WTC11 (cell line): ENCODE results near the gene CIART. TPM values are rescaled to one million over a fixed set of nuclear protein-coding genes. Genes with fewer than 3 reads are reported as not detected.

Experiments used
- ATAC-seq: fragments of 200-7000 bp; cut with Tn5 transposase; 2 replicates; pipeline ENCODE4 v1.10.0; 2021; ENCODE audit warnings: mild to moderate bottlenecking, moderate library complexity
- CTCF ChIA-PET: fragments of 300-600 bp; sonication (Branson Sonifier 250); formaldehyde crosslinking; loops from one replicate; lab custom pipeline; 2021; ENCODE audit warnings: antibody characterized with exemption; lab: Charles Lee
- POLR2A ChIA-PET: fragments of 350-600 bp; sonication (Branson Sonifier 250); formaldehyde crosslinking; loops from one replicate; lab custom pipeline; 2021; ENCODE audit warnings: antibody characterized with exemption; lab: Charles Lee
- DNase-seq: peaks from one replicate; pipeline ENCODE4 v3.0.0; 2021; ENCODE audit warnings: low spot score
- H3K27ac Mint-ChIP-seq: 2 replicates; pipeline ENCODE4 v1.8.0; 2021; ENCODE audit warnings: mixed read lengths
- H3K27me3 Mint-ChIP-seq: 2 replicates; pipeline ENCODE4 v1.8.0; 2021; ENCODE audit warnings: low read depth, mild to moderate bottlenecking, moderate library complexity, mixed read lengths
- H3K36me3 Mint-ChIP-seq: 2 replicates; pipeline ENCODE4 v1.8.0; 2021; ENCODE audit warnings: mixed read lengths
- H3K4me1 Mint-ChIP-seq: 2 replicates; pipeline ENCODE4 v1.8.0; 2022; ENCODE audit warnings: mixed read lengths
- H3K4me3 Mint-ChIP-seq: 2 replicates; pipeline ENCODE4 v1.8.0; 2021; ENCODE audit warnings: mild to moderate bottlenecking, moderate library complexity, mixed read lengths
- H3K9me3 Mint-ChIP-seq: 2 replicates; pipeline ENCODE4 v1.8.0; 2021; ENCODE audit warnings: mixed read lengths
- AFF4 ChIP-seq: sonication (generic); formaldehyde crosslinking; IDR thresholded peaks from 2 replicates; pipeline ENCODE4 v1.8.1; 2023; ENCODE audit warnings: mild to moderate bottlenecking, missing genetic modification reagents, borderline replicate concordance
- ATF3 ChIP-seq: sonication (generic); formaldehyde crosslinking; conservative IDR thresholded peaks from 2 replicates; pipeline ENCODE4 v1.8.1; 2022; ENCODE audit warnings: mild to moderate bottlenecking, missing genetic modification reagents
- E2F4 ChIP-seq: sonication (generic); formaldehyde crosslinking; IDR thresholded peaks from 2 replicates; pipeline ENCODE4 v1.8.1; 2022; ENCODE audit warnings: low read depth, mild to moderate bottlenecking, moderate library complexity, missing genetic modification reagents, borderline replicate concordance
- E2F5 ChIP-seq: sonication (generic); formaldehyde crosslinking; IDR thresholded peaks from 2 replicates; pipeline ENCODE4 v1.8.1; 2022; ENCODE audit warnings: mild to moderate bottlenecking, moderate library complexity, missing genetic modification reagents
- FOXP1 ChIP-seq: sonication (generic); formaldehyde crosslinking; IDR thresholded peaks from 2 replicates; pipeline ENCODE4 v1.8.0; 2022; ENCODE audit warnings: missing genetic modification reagents, mild to moderate bottlenecking, moderate library complexity, borderline replicate concordance
- FOXP4 ChIP-seq: sonication (generic); formaldehyde crosslinking; IDR thresholded peaks from 2 replicates; pipeline ENCODE4 v1.8.0; 2022; ENCODE audit warnings: mild to moderate bottlenecking, missing genetic modification reagents
- HMGXB4 ChIP-seq: sonication (generic); formaldehyde crosslinking; IDR thresholded peaks from 2 replicates; pipeline ENCODE4 v1.8.1; 2023; ENCODE audit warnings: mild to moderate bottlenecking, moderate library complexity, missing genetic modification reagents
- IRF1 ChIP-seq: sonication (generic); formaldehyde crosslinking; IDR thresholded peaks from 2 replicates; pipeline ENCODE4 v1.8.0; 2023; ENCODE audit warnings: missing genetic modification reagents
- NFE2L1 ChIP-seq: sonication (generic); formaldehyde crosslinking; IDR thresholded peaks from 2 replicates; pipeline ENCODE4 v1.8.1; 2023; ENCODE audit warnings: missing genetic modification reagents
- NFYB ChIP-seq: sonication (generic); formaldehyde crosslinking; conservative IDR thresholded peaks from 2 replicates; pipeline ENCODE4 v1.8.0; 2022; ENCODE audit warnings: low read depth, missing genetic modification reagents
- PREB ChIP-seq: sonication (generic); formaldehyde crosslinking; IDR thresholded peaks from 2 replicates; pipeline ENCODE4 v1.8.1; 2022; ENCODE audit warnings: mild to moderate bottlenecking, missing genetic modification reagents, moderate library complexity, borderline replicate concordance
- SMAD3 ChIP-seq: sonication (generic); formaldehyde crosslinking; IDR thresholded peaks from 2 replicates; pipeline ENCODE4 v1.8.0; 2022; ENCODE audit warnings: missing genetic modification reagents, mild to moderate bottlenecking, borderline replicate concordance
- TEAD1 ChIP-seq: sonication (generic); formaldehyde crosslinking; IDR thresholded peaks from 2 replicates; pipeline ENCODE4 v1.8.0; 2022; ENCODE audit warnings: mild to moderate bottlenecking, missing genetic modification reagents
- ZBTB21 ChIP-seq: sonication (generic); formaldehyde crosslinking; IDR thresholded peaks from 2 replicates; pipeline ENCODE4 v1.8.1; 2023; ENCODE audit warnings: mild to moderate bottlenecking, missing genetic modification reagents, borderline replicate concordance
- ZNF219 ChIP-seq: sonication (generic); formaldehyde crosslinking; IDR thresholded peaks from 2 replicates; pipeline ENCODE4 v1.8.0; 2023; ENCODE audit warnings: missing genetic modification reagents, mild to moderate bottlenecking, borderline replicate concordance
- ZNF416 ChIP-seq: fragments of 250-450 bp; sonication (Bioruptor Pico); IDR thresholded peaks from 2 replicates; pipeline ENCODE4 v1.9.0; 2021; ENCODE audit warnings: mild to moderate bottlenecking, inconsistent platforms
- ZNF423 ChIP-seq: fragments of 250-450 bp; sonication (Bioruptor Pico); IDR thresholded peaks from 2 replicates; pipeline ENCODE4 v2.1.2; 2022; ENCODE audit warnings: mild to moderate bottlenecking, moderate library complexity
- total RNA-seq: library from RNA; stranded (reverse); gene quantifications from 3 replicates; pipeline ENCODE4 v1.2.3, GENCODE V29; 2021

The CIART gene
- total RNA-seq, 1 experiment from 2014 or later: 7.8 TPM

- TF ChIP-seq ATF3: no peak
- TF ChIP-seq HMGXB4: no peak
- TF ChIP-seq NFYB (CRISPR knock-in tag): no peak
- no peak for TF ChIP-seq ZNF219 (CRISPR knock-in tag)
- no peak for TF ChIP-seq FOXP4 (CRISPR knock-in tag)
Measured at GRCh38 chr1:150235294-150235851, 47.0 kb upstream of the CIART start (continued).

- ATAC-seq: peak; percentile 96
- Mint-ChIP-seq H3K9me3 (no peaks in the 10 kb centered on the region), H3K4me1 (peaks cover 17% of the 10 kb centered on the region), H3K27me3 (no peaks in the 10 kb centered on the region), H3K4me3 (no peak within 1 kb of the TSS), H3K27ac (peak within 1 kb of the TSS; percentile 98), H3K36me3 (peaks cover 3% of the 10 kb centered on the region)
- peak; percentile 93 for DNase-seq
- CTCF ChIA-PET: interaction anchor here (1.6 kb wide), 1 partner anchor 21 kb away, joined by 4 read pairs; the partner anchor contains the start of gene CA14
- POLR2A ChIA-PET: interaction anchor here (0.9 to 1.0 kb wide), 2 partner anchors 21 to 128 kb away, joined by 3 to 4 read pairs; partner anchors contain the start of genes CA14 and RPRD2
- TF ChIP-seq FOXP1 (peak; percentile 80), PREB (CRISPR knock-in tag) (no peak), TEAD1 (CRISPR knock-in tag) (peak; percentile 93), E2F5 (CRISPR knock-in tag) (peak; percentile 91), ZBTB21 (CRISPR knock-in tag) (peak; percentile 51; the same call in 1 of the 2 replicates), SMAD3 (peak; percentile 93), NFE2L1 (peak; percentile 94), ZNF416 (CRISPR knock-in tag) (no peak), AFF4 (0 out of 2 replicates have a peak, but pooled peaks have one; percentile 70), NFYB (CRISPR knock-in tag) (peak; percentile 97), IRF1 (peak; percentile 83), ZNF423 (CRISPR knock-in tag) (no peak), FOXP4 (CRISPR knock-in tag) (peak; percentile 83), E2F4 (CRISPR knock-in tag) (0 out of 2 replicates have a peak, but pooled peaks have one; percentile 61)
Measured at GRCh38 chr1:150235852-150236613, 46.3 kb upstream of the CIART start, which contains the start of gene ANP32E. Gene ANP32E, minus strand, starts transcription at chr1:150236112. Its CDS starts 326 bp downstream, at chr1:150235786.
